ENCODE results near the gene PI4K2A.
"Not testable (repeated sequence)": the region's sequence is repeated elsewhere in the genome, so short reads cannot be mapped to it uniquely, and the experiment has no call there.

PI4K2A gene

GRCh38 chr10:97632949-97633884 lies 7.3 kb upstream of the PI4K2A start, which contains the start of gene MORN4:
Gene MORN4, minus strand, starts transcription at chr10:97633500. Its CDS starts 13,847 bp downstream, at chr10:97619653.
- DNase-seq, result peak; percentile 83

- no peak for DNase-seq
Measured at GRCh38 chr10:97633921-97634320, 6.5 kb upstream of the PI4K2A start.

- DNase-seq, result no peak
Measured at GRCh38 chr10:97635577-97635976, 4.9 kb upstream of the PI4K2A start.

- not testable (repeated sequence) for DNase-seq
Measured at GRCh38 chr10:97639090-97639489, 1.4 kb upstream of the PI4K2A start.

GRCh38 chr10:97640868-97641811 lies 669 bp downstream of the PI4K2A start:
- DNase-seq, result no peak

GRCh38 chr10:97642471-97643159 lies 2.1 kb downstream of the PI4K2A start:
- DNase-seq, result not testable (repeated sequence)

GRCh38 chr10:97643441-97643985 lies 3.0 kb downstream of the PI4K2A start:
- DNase-seq, result no peak

- DNase-seq, result no peak
Measured at GRCh38 chr10:97644936-97645335, 4.5 kb downstream of the PI4K2A start.

- DNase-seq, result no peak
Measured at GRCh38 chr10:97647556-97647955, 7.1 kb downstream of the PI4K2A start.

GRCh38 chr10:97648562-97649404 lies 8.3 kb downstream of the PI4K2A start:
- peak; percentile 49 for DNase-seq

GRCh38 chr10:97649405-97649750 lies 8.9 kb downstream of the PI4K2A start:
- not testable (repeated sequence) for DNase-seq

GRCh38 chr10:97650726-97651125 lies 10.3 kb downstream of the PI4K2A start:
- DNase-seq, result no peak

- peak; percentile 57 for DNase-seq
Measured at GRCh38 chr10:97651773-97652172, 11.3 kb downstream of the PI4K2A start.

- DNase-seq, result no peak
Measured at GRCh38 chr10:97656777-97657176, 16.3 kb downstream of the PI4K2A start.

GRCh38 chr10:97659589-97659988 lies 19.1 kb downstream of the PI4K2A start:
- no peak for DNase-seq

- DNase-seq, result no peak
Measured at GRCh38 chr10:97664282-97664850, 23.9 kb downstream of the PI4K2A start.

GRCh38 chr10:97666992-97667391 lies 26.5 kb downstream of the PI4K2A start:
- no peak for DNase-seq

GRCh38 chr10:97667463-97667862 lies 27.0 kb downstream of the PI4K2A start:
- no peak for DNase-seq

- DNase-seq, result no peak
Measured at GRCh38 chr10:97669571-97669970, 29.1 kb downstream of the PI4K2A start.

- DNase-seq, result no peak
Measured at GRCh38 chr10:97673736-97674525, 33.5 kb downstream of the PI4K2A start.

All from 8988T (cell line).